Retina (tissue), 1 donor: ENCODE data around the gene ZFYVE28.

ENCODE experiments used
- DNase-seq: peaks from one replicate; pipeline ENCODE4 v3.0.0-alpha.2; 2016

ZFYVE28 gene

GRCh38 chr4:2301225-2301642, 117.2 kb downstream of the ZFYVE28 start:
- no peak for DNase-seq

DNA sequence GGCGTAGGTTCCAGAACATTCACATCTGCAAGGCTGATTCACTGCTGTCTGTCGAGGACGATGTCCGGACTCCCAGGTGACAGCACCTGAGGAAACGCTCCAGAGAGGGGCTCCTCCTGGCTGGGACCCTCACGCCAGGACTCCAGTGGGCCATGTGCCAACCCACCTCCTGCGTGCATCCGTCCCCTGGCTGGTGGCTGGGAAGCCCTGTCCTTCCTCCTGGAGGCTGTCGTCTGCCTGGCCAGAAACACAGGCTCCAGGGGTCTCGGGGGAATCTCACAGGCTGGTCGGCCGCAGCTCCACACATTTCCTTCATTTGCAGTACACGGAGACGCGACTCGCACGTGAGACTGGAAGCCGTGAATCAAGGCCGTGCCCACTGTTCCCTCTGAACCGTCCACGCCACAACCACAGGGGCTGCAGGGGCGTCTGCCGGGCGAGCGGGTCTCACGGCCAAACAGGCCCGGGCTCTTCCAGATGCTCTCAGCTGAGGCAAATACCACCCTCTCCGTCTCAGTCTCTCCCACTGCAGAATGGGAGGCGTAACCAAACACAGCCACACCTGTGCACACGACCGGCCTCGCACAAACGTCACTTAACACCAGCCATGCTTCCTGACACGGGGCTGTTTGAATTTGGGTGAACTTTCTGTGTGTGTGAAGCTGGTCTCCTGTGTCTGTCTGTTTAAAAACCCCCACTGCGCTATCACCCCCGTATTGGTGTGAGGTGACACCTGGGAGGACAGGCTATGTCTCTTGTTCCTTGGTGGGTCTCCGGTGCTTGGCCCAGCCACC, 117.8 kb downstream of the ZFYVE28 start:
- DNase-seq: no peak

DNA sequence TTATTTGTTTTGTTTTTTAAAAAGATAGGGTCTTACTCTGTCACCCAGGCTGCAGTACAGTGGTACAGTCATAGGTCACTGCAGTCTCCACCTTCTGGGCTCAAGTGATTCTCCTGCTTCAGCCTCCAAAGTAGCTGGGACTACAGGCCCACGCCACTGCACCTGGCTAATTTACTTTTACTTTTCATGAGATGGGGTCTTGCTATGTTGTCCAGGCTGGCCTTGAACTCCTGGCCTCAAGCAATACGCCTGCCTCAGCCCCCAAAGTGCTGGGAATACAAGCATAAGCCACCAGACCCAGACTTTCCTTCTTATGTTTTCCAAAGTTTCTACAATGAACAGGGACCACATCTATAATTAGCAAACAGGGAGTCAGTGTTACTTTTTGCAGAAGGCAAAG, 118.7 kb downstream of the ZFYVE28 start:
- no peak for DNase-seq

DNA sequence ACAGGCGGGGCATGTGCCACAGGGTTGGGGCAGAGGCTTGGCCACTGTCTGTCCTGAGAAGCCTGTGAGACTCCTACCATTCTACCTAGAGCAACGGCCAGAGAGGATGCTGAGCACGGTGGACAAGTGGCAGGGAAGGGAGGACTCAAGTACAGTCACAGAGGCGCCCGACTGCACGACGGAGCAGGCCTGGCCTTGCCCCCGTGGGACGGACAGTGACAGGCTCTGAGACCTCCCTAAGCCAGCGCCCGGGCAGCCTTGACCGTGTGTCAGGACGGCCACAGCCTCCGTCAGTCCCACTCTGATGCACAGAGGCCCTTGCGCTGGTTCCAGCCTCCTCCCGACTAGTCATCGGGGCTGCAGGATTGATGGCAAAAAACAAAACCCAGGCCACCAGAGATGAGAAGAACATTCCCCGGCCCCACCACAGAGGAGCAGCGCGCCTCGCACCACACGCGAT, 119.9 kb downstream of the ZFYVE28 start:
- DNase-seq: no peak

GRCh38 chr4:2297606-2298531, 120.6 kb downstream of the ZFYVE28 start:
- no peak for DNase-seq

GRCh38 chr4:2296631-2297601, 121.5 kb downstream of the ZFYVE28 start:
- peak; percentile 23 for DNase-seq

GRCh38 chr4:2295900-2296442, 122.5 kb downstream of the ZFYVE28 start:
- peak; percentile 9 for DNase-seq

- no peak for DNase-seq
These were observed 122.9 kb downstream of the ZFYVE28 start for GRCh38 chr4:2295500-2295899.

DNA sequence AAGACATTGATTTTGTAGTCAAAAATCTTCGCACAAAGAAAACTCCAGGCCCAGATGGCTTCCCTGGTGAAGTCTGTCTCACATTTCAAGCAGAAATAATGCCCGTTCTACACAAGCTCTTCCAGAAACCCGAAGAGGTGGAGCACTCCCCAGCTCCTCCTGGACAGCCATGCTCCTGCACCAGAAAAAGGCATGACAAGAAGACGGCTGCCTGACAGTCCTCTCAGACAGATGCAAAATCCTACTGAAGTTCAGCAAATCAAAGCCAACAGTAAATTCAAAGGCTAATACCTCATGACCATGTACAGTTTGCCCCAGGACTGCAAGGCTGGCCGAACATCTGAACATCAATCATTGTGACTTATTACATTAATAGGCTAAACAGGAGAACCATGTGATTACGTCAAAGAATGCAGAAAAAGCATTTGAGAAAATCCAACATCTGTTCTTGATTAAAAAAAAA, 125.8 kb downstream of the ZFYVE28 start:
- DNase-seq: peak; percentile 22

DNA sequence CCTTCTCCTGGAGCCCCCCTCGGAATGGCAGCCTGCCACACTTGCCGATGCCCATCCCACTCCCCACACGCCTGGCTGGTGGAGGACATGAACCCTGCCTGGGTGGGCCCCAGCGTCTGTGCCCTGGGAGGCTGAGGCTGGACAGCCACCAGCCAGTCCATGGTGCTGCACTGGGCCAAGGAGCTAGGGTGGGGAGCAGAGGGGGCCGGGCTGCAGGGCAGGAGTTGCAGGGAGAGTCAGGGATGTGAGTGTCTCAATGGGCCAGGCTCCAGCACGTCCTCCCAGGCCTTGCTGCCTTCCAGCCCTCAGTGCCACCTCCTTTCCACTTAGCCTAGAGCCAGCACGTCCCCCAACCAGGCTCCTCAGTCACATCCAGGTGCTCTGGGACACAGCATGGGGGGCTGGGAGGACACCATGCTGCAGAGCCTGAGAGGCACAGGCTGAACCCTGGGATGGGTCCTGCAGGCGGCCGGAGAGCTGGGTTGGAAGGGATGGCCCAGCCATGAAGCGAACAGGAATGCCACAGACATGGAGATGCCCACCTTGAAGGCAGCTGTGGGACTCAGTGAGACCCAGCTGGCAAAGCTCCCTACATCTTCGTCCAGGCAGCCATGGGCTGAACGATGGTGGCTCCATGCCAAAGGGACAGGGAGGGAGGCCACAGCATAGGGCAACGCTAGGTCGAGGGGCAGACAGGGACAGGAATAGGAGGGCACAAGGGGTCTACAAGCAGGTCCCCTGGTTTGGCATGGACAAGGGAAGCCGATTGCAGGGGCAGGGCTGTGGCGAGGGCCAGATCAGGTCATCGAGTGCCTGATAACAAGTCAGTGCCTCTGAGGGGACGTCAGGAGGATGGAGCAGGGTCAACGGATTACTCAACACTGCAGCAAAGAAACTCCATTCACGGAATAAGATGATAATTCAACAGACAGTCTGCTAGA, 126.5 kb downstream of the ZFYVE28 start:
- no peak for DNase-seq

- no peak for DNase-seq
These were observed 127.3 kb downstream of the ZFYVE28 start for GRCh38 chr4:2290974-2291704.

- no peak for DNase-seq
These were observed 128.0 kb downstream of the ZFYVE28 start for GRCh38 chr4:2290488-2290887.

DNA sequence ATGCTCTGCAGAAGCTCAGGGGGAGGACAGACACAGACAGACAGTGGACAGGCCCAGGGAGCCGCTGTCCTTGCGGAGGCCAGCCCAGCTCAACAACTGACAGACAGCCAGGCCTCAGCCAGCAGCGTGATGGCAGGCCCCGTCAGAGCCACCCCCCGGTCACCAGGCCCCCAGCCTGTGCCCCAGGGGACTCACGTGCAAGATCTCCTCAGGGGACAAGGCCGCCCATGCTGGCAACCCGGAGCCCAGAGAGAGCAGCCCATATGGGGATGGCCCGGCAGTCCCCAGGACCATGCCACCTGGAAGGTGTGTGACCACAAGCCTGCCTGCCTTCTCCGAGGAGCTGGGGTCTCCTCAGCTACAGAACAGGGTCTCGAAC, 128.5 kb downstream of the ZFYVE28 start:
- DNase-seq: no peak

GRCh38 chr4:2289311-2289954, 129.0 kb downstream of the ZFYVE28 start:
- no peak for DNase-seq

GRCh38 chr4:2288051-2288541, 130.3 kb downstream of the ZFYVE28 start:
- DNase-seq: no peak

GRCh38 chr4:2287594-2287915, 130.9 kb downstream of the ZFYVE28 start:
- DNase-seq: no peak

- DNase-seq: no peak
These were observed 131.4 kb downstream of the ZFYVE28 start for GRCh38 chr4:2286904-2287593.

GRCh38 chr4:2285613-2286381, 132.6 kb downstream of the ZFYVE28 start:
- DNase-seq: no peak
